Thyroid gland (tissue), 4 donors: Measurements from ENCODE around the gene TRAPPC2.

Source experiments
- POLR2A ChIP-seq, 2 donors: fragments of 450-650 bp; IDR thresholded peaks; one replicate each; pipeline ENCODE4 v1.6.1; 2017; ENCODE audit warnings: antibody characterized with exemption in 2 of 2, mild to moderate bottlenecking in 2 of 2, moderate library complexity in 1 of 2
- TF ChIP-seq, protein P1 (sequence below), 6 experiments: fragments of 200-600 bp in 3 of 6; fragments of 450-650 bp in 3 of 6; sonication (generic) in 3 of 6; IDR thresholded peaks; one replicate each; pipeline ENCODE4 v1.5.1; 2016 to 2019; ENCODE audit warnings: antibody characterized with exemption in 6 of 6, mild to moderate bottlenecking in 2 of 6, inconsistent platforms in 1 of 6, moderate library complexity in 1 of 6

DNA sequence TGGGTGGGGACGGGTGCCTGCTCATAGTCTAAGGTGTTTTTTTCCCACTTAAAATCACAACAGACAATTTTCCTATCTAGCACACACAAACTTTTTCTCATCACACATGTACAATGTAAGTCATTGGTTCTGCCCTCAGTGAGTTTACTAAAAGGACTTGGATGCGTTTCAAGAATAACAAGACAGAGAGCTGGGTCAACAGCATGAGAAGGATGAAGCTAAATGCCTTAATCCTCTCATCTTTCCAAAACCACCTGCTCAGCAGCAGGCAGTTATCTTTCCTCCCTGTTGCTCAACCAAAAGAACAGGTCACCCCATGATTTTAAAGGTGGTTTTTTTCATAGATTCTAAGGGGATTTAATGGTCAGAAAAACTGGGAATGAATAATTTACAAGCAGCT, 40.3 kb upstream of the TRAPPC2 start:
- no peak for TF ChIP-seq POLR2A (IDR thresholded peaks at IDR 0.05)
- TF ChIP-seq, protein P1, sequence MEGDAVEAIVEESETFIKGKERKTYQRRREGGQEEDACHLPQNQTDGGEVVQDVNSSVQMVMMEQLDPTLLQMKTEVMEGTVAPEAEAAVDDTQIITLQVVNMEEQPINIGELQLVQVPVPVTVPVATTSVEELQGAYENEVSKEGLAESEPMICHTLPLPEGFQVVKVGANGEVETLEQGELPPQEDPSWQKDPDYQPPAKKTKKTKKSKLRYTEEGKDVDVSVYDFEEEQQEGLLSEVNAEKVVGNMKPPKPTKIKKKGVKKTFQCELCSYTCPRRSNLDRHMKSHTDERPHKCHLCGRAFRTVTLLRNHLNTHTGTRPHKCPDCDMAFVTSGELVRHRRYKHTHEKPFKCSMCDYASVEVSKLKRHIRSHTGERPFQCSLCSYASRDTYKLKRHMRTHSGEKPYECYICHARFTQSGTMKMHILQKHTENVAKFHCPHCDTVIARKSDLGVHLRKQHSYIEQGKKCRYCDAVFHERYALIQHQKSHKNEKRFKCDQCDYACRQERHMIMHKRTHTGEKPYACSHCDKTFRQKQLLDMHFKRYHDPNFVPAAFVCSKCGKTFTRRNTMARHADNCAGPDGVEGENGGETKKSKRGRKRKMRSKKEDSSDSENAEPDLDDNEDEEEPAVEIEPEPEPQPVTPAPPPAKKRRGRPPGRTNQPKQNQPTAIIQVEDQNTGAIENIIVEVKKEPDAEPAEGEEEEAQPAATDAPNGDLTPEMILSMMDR (IDR thresholded peaks at IDR 0.05): no peak
